Measurements from ENCODE around the gene ORM1. TPM values are rescaled to one million over a fixed set of nuclear protein-coding genes. Genes with fewer than 3 reads are reported as not detected.

Gene ORM1
- total and polyA plus RNA-seq, 10 of the 15 experiments (the other 5 are each of a cell fraction or from before 2014, with no cell fraction given): 4.4 TPM; not detected in 9

DNA sequence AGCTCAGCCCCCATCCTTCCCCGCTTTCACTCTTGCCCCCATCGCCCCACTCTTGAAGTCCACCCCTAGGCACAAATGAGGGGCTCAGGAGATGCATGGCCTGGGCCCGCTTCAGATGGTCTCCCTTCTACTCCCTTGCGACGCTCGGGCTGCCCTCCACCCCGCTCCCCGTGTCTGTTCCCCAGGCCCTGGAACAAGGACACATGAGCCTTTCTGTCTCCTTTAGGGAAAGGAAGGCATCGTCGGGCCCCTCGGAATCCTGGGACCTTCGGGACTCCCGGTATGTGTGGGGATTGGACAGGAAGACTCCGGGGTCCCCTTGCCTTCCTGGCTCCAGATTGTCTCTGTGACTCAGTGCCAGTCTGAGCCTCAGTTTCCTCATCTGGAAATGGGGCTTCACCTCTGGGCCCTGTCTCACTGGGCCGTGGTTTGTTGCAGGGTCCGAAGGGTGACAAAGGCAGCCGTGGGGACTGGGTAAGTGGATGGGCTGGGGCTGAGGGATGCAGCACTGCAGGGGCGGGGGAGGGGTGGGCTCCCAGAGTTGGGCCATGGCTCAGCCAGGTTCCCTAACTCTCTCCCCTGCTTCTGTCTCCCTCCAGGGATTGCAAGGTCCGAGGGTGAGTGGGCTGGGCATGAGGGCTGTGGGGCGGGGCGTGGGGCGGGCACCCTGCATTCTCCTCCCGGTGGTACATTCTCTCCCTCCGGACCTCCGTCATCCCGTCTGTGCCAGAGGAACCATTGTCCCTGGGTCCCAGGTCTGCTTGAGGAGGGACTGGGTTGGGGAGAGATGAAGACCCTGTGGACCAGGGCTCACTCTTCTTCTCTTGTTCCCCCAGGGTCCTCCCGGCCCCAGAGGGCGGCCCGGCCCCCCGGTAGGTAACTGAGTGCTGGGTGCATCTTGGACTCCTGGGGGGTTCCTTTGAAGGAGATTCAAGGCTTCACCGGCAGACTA is 21.8 kb upstream of the ORM1 start:
- H3K36me3 ChIP-seq (ENCODE audit: control insufficient read depth in 2 of 2, insufficient read depth in 2 of 2, low read length in 1 of 2): no peaks in the 10 kb centered on the region
- ATAC-seq: no peak
- FAIRE-seq: no peak
- WGBS (ENCODE audit: insufficient coverage, insufficient replicate concordance, low lambda C conversion rate, missing lambda C conversion rate): 46% methylated on average over 25 of the region's 31 CpGs
- no peak overlapping the region for H3K4me2 ChIP-seq (ENCODE audit: control insufficient read depth, insufficient read depth)
- intact Hi-C loops (cut with micrococcal nuclease; ENCODE audit: unreplicated experiment): no loop called here
- 0 out of 2 replicates have a peak, but pooled peaks cover 3% of the 10 kb centered on the region for H4K20me1 ChIP-seq (ENCODE audit: control insufficient read depth, insufficient read depth)
- ChIA-PET RAD21 (ENCODE audit: unreplicated experiment) (no interaction called here), POLR2A (no interaction called here), CTCF (no interaction called here), SMC1A (ENCODE audit: uncharacterized antibody, unreplicated experiment) (no interaction called here)
- H3K9me3 ChIP-seq (replicated peaks; ENCODE audit: control insufficient read depth, insufficient read depth, low read length): no peaks in the 10 kb centered on the region
- DNase-seq (ENCODE audit: low read depth, low spot score): no peak
- peaks cover 0 to 8% of the 10 kb centered on the region in 2 experiments; a peak in 2 of 4 replicates for H3K27me3 ChIP-seq (replicated peaks in 1 of 2; ENCODE audit: control insufficient read depth in 2 of 2, insufficient read depth in 2 of 2, low read length in 1 of 2)
- no peak overlapping the region for H3K27ac ChIP-seq (ENCODE audit: control insufficient read depth, insufficient read depth)
- H3K79me2 ChIP-seq (ENCODE audit: control insufficient read depth, insufficient read depth, low read length): no peaks in the 10 kb centered on the region
- in situ Hi-C loops (cut with MboI): no loop called here
- no peaks in the 10 kb centered on the region for H3K4me1 ChIP-seq (ENCODE audit: control insufficient read depth, insufficient read depth, low read length)
- H3K4me3 ChIP-seq: no peak overlapping the region
- BruUV-seq (replicated peaks): no TSS peak
- TF ChIP-seq HDGF (IDR thresholded peaks at IDR 0.05) (no peak), RAD21 (IDR thresholded peaks at IDR 0.05; ENCODE audit: insufficient read depth, low read depth, low read length) (no peak), TCF3 (IDR thresholded peaks at IDR 0.05; ENCODE audit: borderline replicate concordance, insufficient read depth, low read depth, low read length) (no peak), PML (IDR thresholded peaks at IDR 0.05; ENCODE audit: low read length) (no peak), IKZF1 (conservative IDR thresholded peaks at IDR 0.05) (no peak), ZNF217 (IDR thresholded peaks at IDR 0.05) (no peak), EGR1 (IDR thresholded peaks at IDR 0.05; ENCODE audit: borderline replicate concordance in 1 of 2, low read depth in 2 of 2, low read length in 2 of 2) (no peak), SIN3A (IDR thresholded peaks at IDR 0.05; ENCODE audit: low read depth, low read length) (no peak), ZNF207 (IDR thresholded peaks at IDR 0.05; ENCODE audit: borderline replicate concordance) (no peak), NR2C2 (IDR thresholded peaks at IDR 0.05; ENCODE audit: borderline replicate concordance, control insufficient read depth, insufficient read length, low read depth) (no peak), NFIC (IDR thresholded peaks at IDR 0.05; ENCODE audit: low read depth, low read length) (no peak), POU2F2 (IDR thresholded peaks at IDR 0.05; ENCODE audit: borderline replicate concordance, low read depth, low read length) (no peak), CEBPB (IDR thresholded peaks at IDR 0.05; ENCODE audit: borderline replicate concordance in 1 of 2, low read depth in 2 of 2, low read length in 2 of 2) (no peak), ATF7 (IDR thresholded peaks at IDR 0.05; ENCODE audit: low read depth) (no peak), BCL11A (IDR thresholded peaks at IDR 0.05; ENCODE audit: low read depth, low read length) (no peak)
- no peak overlapping the region for H3K9ac ChIP-seq (ENCODE audit: control insufficient read depth, insufficient read depth, low read length)
- no peak overlapping the region for H2AFZ ChIP-seq (ENCODE audit: control insufficient read depth, low read depth, low read length)

Data from GM12878 (cell line).